ENCODE results near the gene MANBA.
"Not testable (repeated sequence)": the region's sequence is repeated elsewhere in the genome, so short reads cannot be mapped to it uniquely, and the experiment has no call there.

MANBA gene

GRCh38 chr4:102619021-102619420, 141.7 kb downstream of the MANBA start:
- DNase-seq, result not testable (repeated sequence)

GRCh38 chr4:102616636-102617035, 144.1 kb downstream of the MANBA start:
- DNase-seq, result no peak

- DNase-seq, result peak; percentile 64
Observed at GRCh38 chr4:102614801-102615200, 146.0 kb downstream of the MANBA start.

GRCh38 chr4:102612824-102613366, 147.9 kb downstream of the MANBA start:
- peak; percentile 70 for DNase-seq

- DNase-seq, result no peak
Observed at GRCh38 chr4:102612210-102612609, 148.6 kb downstream of the MANBA start.

GRCh38 chr4:102610476-102610875, 150.3 kb downstream of the MANBA start:
- DNase-seq, result no peak

- DNase-seq, result no peak
Observed at GRCh38 chr4:102610007-102610406, 150.8 kb downstream of the MANBA start.

DNA sequence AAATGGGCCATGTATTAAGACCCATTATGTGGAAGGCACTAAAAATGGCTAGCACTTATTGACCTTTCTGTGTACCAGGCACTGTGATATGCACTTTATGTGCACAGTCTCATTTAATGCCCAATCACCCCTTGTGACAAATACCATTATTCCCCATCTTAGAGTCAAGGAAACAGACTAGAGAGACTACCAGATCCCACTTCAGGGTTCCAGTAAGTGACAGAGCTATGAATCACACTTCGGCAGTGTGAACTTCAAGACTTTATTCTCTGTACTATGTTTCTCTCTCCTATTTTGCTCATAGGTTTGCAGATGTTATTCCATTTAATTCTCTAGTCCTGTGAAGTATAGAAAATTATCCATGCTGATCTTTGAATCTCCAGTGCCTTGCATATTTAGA, 152.6 kb downstream of the MANBA start:
- no peak for DNase-seq

- DNase-seq, result no peak
Observed at GRCh38 chr4:102606846-102607450, 153.8 kb downstream of the MANBA start.

DNA sequence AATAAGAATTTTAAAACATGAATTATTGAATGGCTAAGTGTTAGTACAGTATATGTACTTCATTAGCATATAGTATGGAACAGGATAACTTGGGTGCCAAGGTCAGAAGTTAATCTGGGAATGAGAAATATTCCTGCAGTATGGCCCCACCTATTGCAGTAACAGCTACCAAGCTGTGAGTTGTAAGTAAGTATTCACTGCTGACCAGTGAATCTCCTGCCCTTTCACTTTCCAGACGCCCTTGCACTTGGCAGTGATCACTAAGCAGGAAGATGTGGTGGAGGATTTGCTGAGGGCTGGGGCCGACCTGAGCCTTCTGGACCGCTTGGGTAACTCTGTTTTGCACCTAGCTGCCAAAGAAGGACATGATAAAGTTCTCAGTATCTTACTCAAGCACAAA, 154.5 kb downstream of the MANBA start:
- no peak for DNase-seq

DNA sequence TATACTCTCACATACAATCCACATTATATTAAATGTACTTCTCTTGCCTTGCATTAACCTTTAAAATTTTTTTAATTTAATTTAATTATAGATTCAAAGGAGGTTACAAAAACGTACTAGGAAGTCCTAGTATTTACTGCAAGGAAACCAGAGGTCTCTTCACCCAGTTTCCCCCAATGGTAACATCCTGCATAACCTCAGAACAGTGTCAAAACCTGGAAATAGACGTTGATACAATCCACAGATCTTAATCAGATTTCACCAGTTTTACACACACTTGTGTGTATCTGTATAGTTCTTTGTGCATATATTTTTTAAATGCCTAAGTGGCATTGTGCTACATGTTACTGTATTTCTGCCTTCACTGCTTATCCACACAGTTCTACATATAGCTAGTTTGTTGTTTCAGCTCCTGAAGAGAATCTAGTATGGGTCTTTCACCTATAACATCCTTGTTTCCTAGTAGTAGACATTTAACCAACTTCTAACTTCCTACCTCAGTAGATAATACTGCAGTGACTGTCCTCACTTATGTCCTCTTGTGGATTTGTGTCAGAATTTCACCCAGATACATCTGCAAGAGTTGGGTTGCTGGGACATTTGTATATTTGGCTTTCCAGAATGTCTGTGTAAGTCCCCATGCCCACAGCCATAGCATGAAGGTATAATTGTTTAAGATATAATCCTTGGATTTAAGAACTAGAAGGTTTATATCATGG, 156.4 kb downstream of the MANBA start:
- no peak for DNase-seq

GRCh38 chr4:102601586-102602227, 159.1 kb downstream of the MANBA start:
- no peak for DNase-seq

- no peak for DNase-seq
Observed at GRCh38 chr4:102600689-102601088, 160.1 kb downstream of the MANBA start.

GRCh38 chr4:102599886-102600285, 160.9 kb downstream of the MANBA start:
- DNase-seq, result no peak

- DNase-seq, result no peak
Observed at GRCh38 chr4:102599455-102599854, 161.3 kb downstream of the MANBA start.

DNA sequence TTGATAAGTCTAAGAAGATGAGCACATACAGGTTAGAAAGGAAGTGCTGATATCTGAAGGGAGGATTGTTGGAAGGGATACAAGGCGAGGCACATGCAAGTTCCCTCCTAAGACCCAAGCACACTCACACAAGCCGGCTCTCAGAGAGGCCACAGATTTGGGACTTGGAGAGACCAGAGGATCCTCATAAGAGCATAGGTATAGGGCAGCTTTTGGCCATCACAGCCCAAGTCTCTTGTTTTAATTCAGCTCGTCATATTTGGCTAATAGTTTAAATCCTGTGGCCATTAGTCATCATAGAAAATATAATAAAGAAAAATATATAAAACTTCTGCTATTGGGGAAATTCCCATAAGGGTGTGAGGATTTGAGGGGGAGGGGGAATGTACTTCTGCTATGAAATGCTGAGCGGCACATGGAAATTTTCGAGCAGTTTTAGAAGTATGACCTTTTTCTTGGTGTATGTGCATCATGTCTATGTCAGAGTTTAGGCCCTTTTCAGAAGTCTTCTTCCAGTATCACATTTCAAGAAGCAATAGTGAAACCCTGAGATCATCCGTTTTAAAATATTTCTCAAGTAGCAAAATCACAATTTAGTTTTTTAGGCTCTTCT, 161.9 kb downstream of the MANBA start:
- no peak for DNase-seq

GRCh38 chr4:102598086-102598761, 162.5 kb downstream of the MANBA start:
- DNase-seq, result peak; percentile 59

- no peak for DNase-seq
Observed at GRCh38 chr4:102596532-102596931, 164.2 kb downstream of the MANBA start.

DNA sequence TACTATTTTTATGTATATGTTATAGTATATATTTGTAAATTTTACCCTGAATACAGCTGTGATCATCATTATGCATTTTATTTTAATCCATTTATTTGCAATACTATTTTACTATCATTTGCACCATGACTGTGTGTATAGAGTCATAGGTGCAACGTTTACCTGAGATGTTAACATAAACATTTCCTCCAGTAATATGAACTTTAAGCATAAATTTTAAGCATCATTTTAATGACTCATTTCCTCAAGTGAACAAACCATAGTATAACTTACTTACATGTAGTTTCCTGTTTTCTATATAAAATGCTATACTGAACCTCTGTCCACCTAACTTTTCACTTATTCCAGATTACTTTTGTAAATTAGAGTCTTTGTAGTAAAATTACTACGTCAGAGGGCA, 166.8 kb downstream of the MANBA start:
- no peak for DNase-seq

DNA sequence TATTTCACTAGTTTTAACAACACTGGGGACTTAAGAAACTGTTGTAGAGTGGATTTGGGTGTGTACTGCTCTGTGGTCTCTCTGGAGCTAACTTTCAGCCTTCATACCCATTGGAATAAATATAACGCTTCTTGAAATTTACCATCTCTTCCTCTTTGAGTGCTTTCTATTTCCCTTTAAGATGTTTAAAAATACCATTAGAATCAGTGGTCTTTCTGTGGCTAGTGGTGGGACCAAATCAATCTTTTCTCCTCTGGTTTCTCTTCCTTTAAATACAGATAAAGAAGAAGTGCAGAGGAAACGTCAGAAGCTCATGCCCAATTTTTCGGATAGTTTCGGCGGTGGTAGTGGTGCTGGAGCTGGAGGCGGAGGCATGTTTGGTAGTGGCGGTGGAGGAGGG, 167.6 kb downstream of the MANBA start:
- DNase-seq, result no peak

DNA sequence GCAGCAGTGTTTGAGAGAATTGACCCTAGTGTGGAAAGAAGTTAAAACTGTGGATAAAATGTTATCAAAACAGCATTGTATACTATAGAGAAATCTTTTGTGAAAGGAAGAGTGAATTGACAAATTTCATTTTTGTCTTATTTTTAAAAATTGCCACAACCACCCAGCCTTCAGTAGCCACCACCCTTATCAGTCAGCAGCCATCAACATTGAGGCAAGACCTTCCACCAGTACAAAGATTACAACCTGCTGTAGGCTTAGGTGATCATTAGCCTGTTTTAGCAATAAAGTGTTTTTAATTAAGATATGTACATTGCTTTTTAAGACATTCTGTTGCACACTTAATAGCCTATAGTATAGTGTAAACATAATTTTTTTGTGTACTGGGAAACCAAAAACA, 168.5 kb downstream of the MANBA start:
- DNase-seq, result no peak

DNA sequence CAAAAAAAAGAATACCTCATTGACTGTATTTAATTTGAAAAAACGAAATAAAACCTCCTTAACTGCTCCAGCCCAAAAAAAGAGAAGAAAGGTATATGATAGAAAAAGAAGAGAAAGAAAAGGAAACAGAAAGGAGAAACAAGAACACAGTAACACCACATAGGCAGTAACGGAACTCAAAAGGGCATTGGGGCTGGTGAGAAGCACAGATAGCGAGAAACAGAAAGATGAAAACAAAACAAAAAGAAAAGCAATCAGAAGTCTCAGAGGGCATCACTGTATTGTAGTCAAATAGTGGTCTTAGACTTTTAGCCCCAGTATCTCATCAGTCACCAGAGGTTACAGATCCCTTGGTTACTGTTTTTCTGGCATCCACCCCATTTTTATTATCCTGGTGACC, 171.0 kb downstream of the MANBA start:
- DNase-seq, result no peak

- DNase-seq, result peak; percentile 58
Observed at GRCh38 chr4:102586644-102587021, 174.1 kb downstream of the MANBA start.
